GM12878 (cell line): ENCODE measurements around the gene GNG3. TPM values are rescaled to one million over a fixed set of nuclear protein-coding genes. Genes with fewer than 3 reads are reported as not detected.

Experiments used
- BACH1 ChIP-seq: fragments of 450-650 bp; IDR thresholded peaks from 2 replicates; pipeline ENCODE4 v1.6.1; 2017; ENCODE audit warnings: mild to moderate bottlenecking, borderline replicate concordance
- BCL3 ChIP-seq: IDR thresholded peaks from 2 replicates; pipeline ENCODE4 v1.6.1; 2011; ENCODE audit warnings: borderline replicate concordance, low read depth, mild to moderate bottlenecking, moderate library complexity, low read length; ENCODE audit not compliant: insufficient read depth, poor library complexity, severe bottlenecking
- BMI1 ChIP-seq: fragments of 450-650 bp; IDR thresholded peaks from 2 replicates; pipeline ENCODE4 v1.6.1; 2016; ENCODE audit warnings: mild to moderate bottlenecking, moderate library complexity, borderline replicate concordance
- CBFB ChIP-seq: IDR thresholded peaks from 2 replicates; pipeline ENCODE4 v1.6.1; 2016; ENCODE audit warnings: antibody characterized with exemption, low read depth
- E2F8 ChIP-seq: fragments of 450-650 bp; IDR thresholded peaks from 2 replicates; pipeline ENCODE4 v1.6.1; 2018; ENCODE audit warnings: mild to moderate bottlenecking, low read depth, moderate library complexity; ENCODE audit not compliant: partially characterized antibody
- ETV6 ChIP-seq, 2 experiments: fragments of 450-650 bp in 1 of 2; IDR thresholded peaks in 1 of 2; conservative IDR thresholded peaks in 1 of 2; 2 replicates each; pipeline ENCODE4 v1.6.1; 2014; ENCODE audit warnings: antibody characterized with exemption in 1 of 2, borderline replicate concordance in 1 of 2, low read depth in 1 of 2, mild to moderate bottlenecking in 1 of 2, moderate library complexity in 1 of 2
- EZH2 ChIP-seq: IDR thresholded peaks from 2 replicates; pipeline ENCODE4 v1.6.1; 2012; ENCODE audit warnings: low read depth, mild to moderate bottlenecking, control low read depth, inconsistent platforms, low read length, borderline replicate concordance; ENCODE audit not compliant: control insufficient read depth
- FOXK2 ChIP-seq: fragments of 450-650 bp; IDR thresholded peaks from 2 replicates; pipeline ENCODE4 v1.6.1; 2017; ENCODE audit warnings: mild to moderate bottlenecking, moderate library complexity
- JUNB ChIP-seq: IDR thresholded peaks from 2 replicates; pipeline ENCODE4 v1.6.1; 2016; ENCODE audit warnings: antibody characterized with exemption, mild to moderate bottlenecking
- NR2F1 ChIP-seq: fragments of 450-650 bp; conservative IDR thresholded peaks from 2 replicates; pipeline ENCODE4 v1.6.1; 2017; ENCODE audit warnings: mild to moderate bottlenecking
- PML ChIP-seq: IDR thresholded peaks from 2 replicates; pipeline ENCODE4 v1.6.1; 2012; ENCODE audit warnings: low read length, inconsistent platforms
- RAD51 ChIP-seq: fragments of 450-650 bp; IDR thresholded peaks from 2 replicates; pipeline ENCODE4 v1.6.1; 2016; ENCODE audit warnings: moderate library complexity, mild to moderate bottlenecking, inconsistent platforms
- RUNX3 ChIP-seq: IDR thresholded peaks from 2 replicates; pipeline ENCODE4 v1.6.1; 2012; ENCODE audit warnings: low read length, inconsistent platforms
- SMAD5 ChIP-seq: IDR thresholded peaks from 2 replicates; pipeline ENCODE4 v1.6.1; 2016; ENCODE audit warnings: antibody characterized with exemption, low read depth
- SP1 ChIP-seq: IDR thresholded peaks from one replicate; pipeline ENCODE4 v1.6.1; 2011; ENCODE audit warnings: low read depth, low read length
- SRF ChIP-seq, 2 experiments: IDR thresholded peaks; 2 replicates each; pipeline ENCODE4 v1.6.1; 2011; ENCODE audit warnings: low read depth in 2 of 2, low read length in 2 of 2, mild to moderate bottlenecking in 1 of 2, moderate library complexity in 1 of 2
- TARDBP ChIP-seq: IDR thresholded peaks from 2 replicates; pipeline ENCODE4 v1.6.1; 2016; ENCODE audit warnings: borderline replicate concordance
- WRNIP1 ChIP-seq: IDR thresholded peaks from 2 replicates; pipeline ENCODE4 v1.6.1; 2011; ENCODE audit warnings: low read depth, low read length, improper control_type of control experiment, borderline replicate concordance
- YBX1 ChIP-seq: fragments of 450-650 bp; IDR thresholded peaks from 2 replicates; pipeline ENCODE4 v1.6.1; 2016; ENCODE audit warnings: antibody characterized with exemption
- ZNF217 ChIP-seq: fragments of 450-650 bp; IDR thresholded peaks from 2 replicates; pipeline ENCODE4 v1.6.1; 2017; ENCODE audit warnings: antibody characterized with exemption, mild to moderate bottlenecking
- polyA plus RNA-seq, 11 experiments: library from polyadenylated mRNA; depleted of rRNA in 4 of 11; unstranded in 6 of 11; stranded (reverse) in 5 of 11; fragments of >200 nt; fragmentation: Nextera tagmentation in 4 of 11; fragmentation: Illumina TruSeq in 1 of 11; extraction: Ambion mirVana in 4 of 11; extraction: Trizol in 1 of 11; gene quantifications; 1 replicate in 1 of 11; 2 replicates in 10 of 11; pipeline versions ENCODE4 v1.2.1 to v1.2.3, GENCODE V29; 2011 to 2016; ENCODE audit warnings: inconsistent platforms in 2 of 11, missing spikeins in 2 of 11, low read depth in 1 of 11
- total RNA-seq, 4 experiments: library from RNA; depleted of rRNA in 3 of 4; stranded (reverse); fragments of >200 nt in 3 of 4; fragmentation: Illumina TruSeq in 1 of 4; extraction: Trizol in 1 of 4; gene quantifications; 2 replicates each; pipeline versions ENCODE4 v1.2.1 to v1.2.3, GENCODE V29; 2013 to 2021
- TF ChIP-seq, protein P1 (sequence below): fragments of 450-650 bp; IDR thresholded peaks from 2 replicates; pipeline ENCODE4 v1.6.1; 2017; ENCODE audit warnings: low read depth, mild to moderate bottlenecking, moderate library complexity

The GNG3 gene
- total and polyA plus RNA-seq, 10 of the 15 experiments (the other 5 are each of a cell fraction or from before 2014, with no cell fraction given), result 0.27 to 0.83 (median 0.57) TPM; not detected in 5

- TF ChIP-seq FOXK2 (peak; percentile 39; the same call in 1 of the 2 replicates), EZH2 (no peak), TARDBP (no peak), E2F8 (no peak), BMI1 (0 out of 2 replicates have a peak, but pooled peaks have one; percentile 31), SP1 (no peak), SMAD5 (no peak), BACH1 (0 out of 2 replicates have a peak, but pooled peaks have one; percentile 13), WRNIP1 (no peak), ETV6 (conservative IDR thresholded peaks at IDR 0.05 in 1 of 2, IDR thresholded peaks at IDR 0.05 in 1 of 2; ENCODE audit: borderline replicate concordance in 1 of 2, low read depth in 1 of 2) (no peak; a peak in 2 of 4 replicates), BCL3 (no peak), NR2F1 (no peak), CBFB (peak; percentile 76; the same call in 1 of the 2 replicates), RAD51 (no peak), SRF (IDR thresholded peaks at IDR 0.05; ENCODE audit: low read depth in 2 of 2, low read length in 2 of 2) (peak; percentile 46 to 50; a peak in 1 of 4 replicates), JUNB (no peak), PML (peak; percentile 63), YBX1 (no peak), RUNX3 (peak; percentile 92), ZNF217 (no peak)
- TF ChIP-seq, protein P1, sequence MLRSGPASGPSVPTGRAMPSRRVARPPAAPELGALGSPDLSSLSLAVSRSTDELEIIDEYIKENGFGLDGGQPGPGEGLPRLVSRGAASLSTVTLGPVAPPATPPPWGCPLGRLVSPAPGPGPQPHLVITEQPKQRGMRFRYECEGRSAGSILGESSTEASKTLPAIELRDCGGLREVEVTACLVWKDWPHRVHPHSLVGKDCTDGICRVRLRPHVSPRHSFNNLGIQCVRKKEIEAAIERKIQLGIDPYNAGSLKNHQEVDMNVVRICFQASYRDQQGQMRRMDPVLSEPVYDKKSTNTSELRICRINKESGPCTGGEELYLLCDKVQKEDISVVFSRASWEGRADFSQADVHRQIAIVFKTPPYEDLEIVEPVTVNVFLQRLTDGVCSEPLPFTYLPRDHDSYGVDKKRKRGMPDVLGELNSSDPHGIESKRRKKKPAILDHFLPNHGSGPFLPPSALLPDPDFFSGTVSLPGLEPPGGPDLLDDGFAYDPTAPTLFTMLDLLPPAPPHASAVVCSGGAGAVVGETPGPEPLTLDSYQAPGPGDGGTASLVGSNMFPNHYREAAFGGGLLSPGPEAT, result peak; percentile 92
Measured at GRCh38 chr11:62728171-62728988, 20.9 kb downstream of the GNG3 start, which contains the start of gene TTC9C (continued).
